HepG2 (cell line): ENCODE data around the gene CGREF1. TPM values are rescaled to one million over a fixed set of nuclear protein-coding genes. Genes with fewer than 3 reads are reported as not detected.

Experiments
- BRCA1 ChIP-seq: sonication (generic); formaldehyde crosslinking; IDR thresholded peaks from 2 replicates; pipeline ENCODE4 v1.4.0; 2020; ENCODE audit warnings: missing genetic modification reagents
- CCDC6 ChIP-seq: sonication (generic); formaldehyde crosslinking; IDR thresholded peaks from 2 replicates; pipeline ENCODE4 v1.8.1; 2022; ENCODE audit warnings: mild to moderate bottlenecking, missing genetic modification reagents, moderate library complexity
- CEBPB ChIP-seq: IDR thresholded peaks from 2 replicates; pipeline ENCODE4 v1.6.1; 2011; ENCODE audit warnings: low read depth, low read length, improper control_type of control experiment, borderline replicate concordance
- HCFC1 ChIP-seq: fragments of 150-350 bp; IDR thresholded peaks from 2 replicates; pipeline ENCODE4 v1.6.1; 2014; ENCODE audit warnings: low read depth, low read length
- IKZF5 ChIP-seq: IDR thresholded peaks from 2 replicates; pipeline ENCODE4 v1.6.1; 2018; ENCODE audit warnings: missing genetic modification reagents, mild to moderate bottlenecking, missing compliant biosample characterization
- ISL2 ChIP-seq: sonication (generic); formaldehyde crosslinking; IDR thresholded peaks from 2 replicates; pipeline ENCODE4 v1.5.0; 2020; ENCODE audit warnings: missing genetic modification reagents
- KDM5A ChIP-seq: fragments of 200-600 bp; sonication (generic); IDR thresholded peaks from 2 replicates; pipeline ENCODE4 v1.7.0; 2018; ENCODE audit warnings: antibody characterized with exemption, mild to moderate bottlenecking, low read length, borderline replicate concordance
- NFYB ChIP-seq: sonication (generic); formaldehyde crosslinking; IDR thresholded peaks from 2 replicates; pipeline ENCODE4 v1.4.0; 2020; ENCODE audit warnings: missing genetic modification reagents
- PBX3 ChIP-seq: sonication (generic); formaldehyde crosslinking; IDR thresholded peaks from 2 replicates; pipeline ENCODE4 v1.8.1; 2023; ENCODE audit warnings: missing genetic modification reagents, inconsistent platforms, borderline replicate concordance
- SIN3B ChIP-seq: fragments of 150-350 bp; IDR thresholded peaks from 2 replicates; pipeline ENCODE4 v1.6.1; 2014; ENCODE audit warnings: low read length
- SOX5 ChIP-seq: IDR thresholded peaks from 2 replicates; pipeline ENCODE4 v1.6.1; 2016; ENCODE audit warnings: borderline replicate concordance
- SSRP1 ChIP-seq: IDR thresholded peaks from 2 replicates; pipeline ENCODE4 v1.6.1; 2016; ENCODE audit warnings: control low read depth
- TAF1 ChIP-seq: sonication (generic); formaldehyde crosslinking; IDR thresholded peaks from 2 replicates; pipeline ENCODE4 v1.4.0; 2020; ENCODE audit warnings: missing genetic modification reagents
- ZNF205 ChIP-seq: IDR thresholded peaks from 2 replicates; pipeline ENCODE4 v1.6.1; 2018; ENCODE audit warnings: missing biosample characterization, missing genetic modification reagents
- ZNF318 ChIP-seq: sonication (generic); formaldehyde crosslinking; IDR thresholded peaks from 2 replicates; pipeline ENCODE4 v1.4.0; 2020; ENCODE audit warnings: mild to moderate bottlenecking, missing genetic modification reagents
- ZNF362 ChIP-seq: sonication (generic); formaldehyde crosslinking; IDR thresholded peaks from 2 replicates; pipeline ENCODE4 v1.4.0; 2020; ENCODE audit warnings: missing genetic modification reagents, mild to moderate bottlenecking, borderline replicate concordance
- ZNF44 ChIP-seq: sonication (generic); formaldehyde crosslinking; IDR thresholded peaks from 2 replicates; pipeline ENCODE4 v1.5.1; 2020; ENCODE audit warnings: mild to moderate bottlenecking, missing genetic modification reagents
- ZNF550 ChIP-seq: sonication (generic); formaldehyde crosslinking; IDR thresholded peaks from 2 replicates; pipeline ENCODE4 v1.4.0; 2020; ENCODE audit warnings: mild to moderate bottlenecking, missing genetic modification reagents, borderline replicate concordance
- ZSCAN21 ChIP-seq: sonication (generic); formaldehyde crosslinking; IDR thresholded peaks from 2 replicates; pipeline ENCODE4 v1.8.0; 2022; ENCODE audit warnings: mild to moderate bottlenecking, missing genetic modification reagents, moderate library complexity, borderline replicate concordance
- polyA plus RNA-seq, 8 experiments: library from polyadenylated mRNA; depleted of rRNA in 3 of 8; stranded (reverse) in 7 of 8; unstranded in 1 of 8; fragments of >200 nt; fragmentation: Illumina TruSeq in 4 of 8; extraction: Trizol in 4 of 8; gene quantifications; 2 replicates each; pipeline versions ENCODE4 v1.2.1 to v1.2.3, GENCODE V29; 2011 to 2016; ENCODE audit warnings: low read depth in 4 of 8, missing spikeins in 1 of 8, mixed read lengths in 1 of 8; ENCODE audit not compliant: insufficient read depth in 1 of 8
- total RNA-seq, 5 experiments: library from RNA; depleted of rRNA; stranded (reverse); fragments of >200 nt; fragmentation: Illumina TruSeq; extraction: Trizol; gene quantifications; 2 replicates each; pipeline ENCODE4 v1.2.3, GENCODE V29; 2016; ENCODE audit warnings: low read depth in 1 of 5

The CGREF1 gene
- total and polyA plus RNA-seq, 2 of the 13 experiments (the other 11 are each of a cell fraction or from before 2014, with no cell fraction given), result 13.9 to 23.4 TPM

DNA sequence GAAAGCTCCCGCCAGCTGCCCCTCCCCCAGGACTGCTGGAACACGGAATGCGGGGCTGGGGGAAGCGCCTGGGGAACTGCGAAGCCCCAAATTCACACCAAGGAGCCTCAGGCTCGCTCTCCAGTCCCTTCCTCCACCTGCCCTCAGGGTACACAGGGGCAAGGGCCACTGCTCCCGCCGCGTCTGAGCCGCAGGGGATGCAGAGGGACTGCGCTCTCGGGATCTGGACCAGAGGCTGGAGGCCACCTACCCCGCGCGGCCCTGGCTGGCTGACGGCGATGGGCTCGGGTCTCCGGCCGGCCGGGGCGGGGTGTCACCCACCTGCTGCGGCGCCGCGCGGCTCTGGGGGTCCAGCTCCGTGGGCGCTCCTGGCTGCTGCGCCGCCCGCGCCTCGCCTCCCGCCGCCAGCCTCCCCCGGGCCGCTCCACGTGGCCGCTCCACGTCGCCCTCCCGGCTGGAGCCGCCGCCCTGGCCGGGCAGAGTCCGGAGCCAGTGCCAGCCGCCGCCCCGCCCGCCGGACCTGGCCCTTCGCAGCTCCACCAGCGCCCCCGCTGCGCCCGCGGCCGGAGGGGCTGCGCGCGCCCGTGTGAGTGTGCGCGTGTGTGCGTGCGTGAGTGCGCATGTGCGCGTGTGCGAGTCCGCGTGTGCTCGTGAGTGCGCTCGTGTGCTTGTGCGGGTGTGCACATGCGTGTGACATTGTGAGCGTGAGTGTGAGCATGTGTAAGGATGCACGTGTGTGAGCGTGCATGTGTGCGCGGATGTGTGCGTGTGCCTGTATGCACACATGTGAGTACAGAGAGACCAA is at the start of gene CGREF1 (continued):
- TF ChIP-seq ZNF318 (CRISPR knock-in tag) (no peak), ZNF205 (CRISPR knock-in tag) (no peak), BRCA1 (CRISPR knock-in tag) (no peak), SIN3B (no peak), ZSCAN21 (CRISPR knock-in tag) (peak; percentile 54; the same call in 1 of the 2 replicates), ISL2 (CRISPR knock-in tag) (no peak), SOX5 (CRISPR knock-in tag) (no peak), CEBPB (no peak), ZNF550 (CRISPR knock-in tag) (no peak), TAF1 (CRISPR knock-in tag) (no peak), CCDC6 (no peak), HCFC1 (no peak), ZNF362 (0 out of 2 replicates have a peak, but pooled peaks have one; percentile 38), ZNF44 (CRISPR knock-in tag) (no peak), PBX3 (CRISPR knock-in tag) (no peak), IKZF5 (CRISPR knock-in tag) (no peak), NFYB (CRISPR knock-in tag) (no peak), SSRP1 (CRISPR knock-in tag) (no peak), KDM5A (no peak)
